ENCODE measurements around the gene TBC1D8B.

TBC1D8B gene

DNA sequence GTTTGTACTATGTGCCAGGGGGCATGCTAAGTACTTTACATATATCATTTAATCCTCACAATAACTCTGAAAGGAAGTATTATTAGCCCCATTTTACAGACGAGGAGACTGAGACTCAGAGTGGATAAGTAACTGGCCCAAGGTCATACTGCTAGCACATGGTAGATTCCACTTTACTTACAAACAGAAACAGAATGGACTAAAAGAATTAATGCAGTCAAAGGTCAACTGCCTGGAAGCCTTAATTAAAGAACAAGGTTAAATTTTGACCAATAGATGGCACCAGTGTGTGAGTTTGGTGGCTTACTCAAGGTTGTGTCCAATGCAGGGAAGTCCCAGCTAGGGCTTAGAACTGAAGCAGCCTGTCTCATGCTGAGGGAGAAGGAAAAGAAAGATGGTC, 96.0 kb downstream of the TBC1D8B start:
- DNase-seq (ENCODE audit: low read depth): peak; percentile 24
- in situ Hi-C loops (cut with HindIII; ENCODE audit: low sequenced_read_pairs): no loop called here
- H3K4me3 ChIP-seq (ENCODE audit: low read depth, low read length): no peak overlapping the region
- TF ChIP-seq, protein P1, sequence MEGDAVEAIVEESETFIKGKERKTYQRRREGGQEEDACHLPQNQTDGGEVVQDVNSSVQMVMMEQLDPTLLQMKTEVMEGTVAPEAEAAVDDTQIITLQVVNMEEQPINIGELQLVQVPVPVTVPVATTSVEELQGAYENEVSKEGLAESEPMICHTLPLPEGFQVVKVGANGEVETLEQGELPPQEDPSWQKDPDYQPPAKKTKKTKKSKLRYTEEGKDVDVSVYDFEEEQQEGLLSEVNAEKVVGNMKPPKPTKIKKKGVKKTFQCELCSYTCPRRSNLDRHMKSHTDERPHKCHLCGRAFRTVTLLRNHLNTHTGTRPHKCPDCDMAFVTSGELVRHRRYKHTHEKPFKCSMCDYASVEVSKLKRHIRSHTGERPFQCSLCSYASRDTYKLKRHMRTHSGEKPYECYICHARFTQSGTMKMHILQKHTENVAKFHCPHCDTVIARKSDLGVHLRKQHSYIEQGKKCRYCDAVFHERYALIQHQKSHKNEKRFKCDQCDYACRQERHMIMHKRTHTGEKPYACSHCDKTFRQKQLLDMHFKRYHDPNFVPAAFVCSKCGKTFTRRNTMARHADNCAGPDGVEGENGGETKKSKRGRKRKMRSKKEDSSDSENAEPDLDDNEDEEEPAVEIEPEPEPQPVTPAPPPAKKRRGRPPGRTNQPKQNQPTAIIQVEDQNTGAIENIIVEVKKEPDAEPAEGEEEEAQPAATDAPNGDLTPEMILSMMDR (IDR thresholded peaks at IDR 0.05; ENCODE audit: low read depth, low read length, missing control alignments): peak; percentile 29

DNA sequence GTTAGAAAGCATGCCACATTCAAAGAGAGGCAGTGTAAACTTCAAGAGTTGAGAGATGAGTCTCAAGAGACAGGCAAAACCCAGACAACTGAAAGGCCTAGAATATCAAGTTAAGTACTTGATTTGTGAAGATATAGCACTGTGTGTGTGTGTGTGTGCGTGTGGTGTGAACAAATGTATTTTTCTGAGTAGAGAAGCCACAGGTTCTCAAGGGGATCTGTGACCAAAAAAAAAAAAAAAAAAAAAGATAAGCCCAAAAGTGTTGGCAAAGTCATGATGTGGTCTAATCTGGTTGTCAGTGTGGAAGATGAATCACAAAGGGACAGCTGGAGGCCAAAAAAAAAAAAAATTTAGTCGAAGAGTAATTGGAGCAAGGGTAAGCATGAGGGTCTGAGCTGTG, 96.8 kb downstream of the TBC1D8B start:
- in situ Hi-C loops (cut with HindIII; ENCODE audit: low sequenced_read_pairs): no loop called here
- H3K4me3 ChIP-seq (ENCODE audit: low read depth, low read length): no peak overlapping the region
- DNase-seq (ENCODE audit: low read depth): no peak
- TF ChIP-seq, protein P1 (IDR thresholded peaks at IDR 0.05; ENCODE audit: low read depth, low read length, missing control alignments): no peak

DNA sequence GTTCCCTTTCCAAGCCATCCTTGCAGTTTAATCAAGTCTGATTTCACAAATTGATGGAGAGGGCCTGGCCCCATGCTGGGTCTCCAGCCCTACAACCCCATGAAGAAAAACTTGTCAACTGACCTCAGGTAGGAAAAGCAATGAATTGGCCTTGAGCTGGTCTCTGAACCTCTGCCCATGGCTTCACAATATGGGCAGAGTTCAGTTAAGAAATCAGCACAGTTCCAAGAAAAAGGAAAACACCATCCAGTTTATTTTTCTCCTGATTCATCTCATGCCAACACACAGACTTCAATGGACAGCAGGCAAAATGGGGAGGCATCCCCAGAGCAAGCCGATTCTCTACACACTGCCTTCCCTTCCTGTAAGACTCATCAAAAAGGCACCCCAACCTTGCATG, 97.4 kb downstream of the TBC1D8B start:
- no peak overlapping the region for H3K4me3 ChIP-seq (ENCODE audit: low read depth, low read length)
- no peak for DNase-seq (ENCODE audit: low read depth)
- in situ Hi-C loops (cut with HindIII; ENCODE audit: low sequenced_read_pairs): no loop called here
- TF ChIP-seq, protein P1 (IDR thresholded peaks at IDR 0.05; ENCODE audit: low read depth, low read length, missing control alignments): no peak

DNA sequence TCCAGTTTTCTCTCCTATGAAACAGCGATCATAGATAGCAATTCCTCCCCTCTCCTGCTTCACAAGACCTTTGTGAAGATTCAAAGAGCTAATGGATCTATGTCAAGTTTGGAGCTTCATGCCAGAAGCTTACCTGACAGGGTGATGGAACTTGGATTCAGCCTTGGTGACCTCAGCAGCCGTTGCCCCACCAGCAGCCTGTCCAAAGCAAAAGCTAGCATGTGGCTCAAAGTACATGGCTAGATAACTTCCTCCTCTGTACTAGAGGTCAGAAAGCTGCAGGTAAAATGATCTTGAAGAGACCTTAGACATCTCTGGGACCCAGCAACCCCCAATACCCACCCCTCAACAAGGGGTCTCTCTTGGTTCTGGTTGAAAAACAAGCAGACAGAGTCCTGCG, 98.9 kb downstream of the TBC1D8B start:
- in situ Hi-C loops (cut with HindIII; ENCODE audit: low sequenced_read_pairs): no loop called here
- no peak for DNase-seq (ENCODE audit: low read depth)
- TF ChIP-seq, protein P1 (IDR thresholded peaks at IDR 0.05; ENCODE audit: low read depth, low read length, missing control alignments): no peak
- no peak overlapping the region for H3K4me3 ChIP-seq (ENCODE audit: low read depth, low read length)

DNA sequence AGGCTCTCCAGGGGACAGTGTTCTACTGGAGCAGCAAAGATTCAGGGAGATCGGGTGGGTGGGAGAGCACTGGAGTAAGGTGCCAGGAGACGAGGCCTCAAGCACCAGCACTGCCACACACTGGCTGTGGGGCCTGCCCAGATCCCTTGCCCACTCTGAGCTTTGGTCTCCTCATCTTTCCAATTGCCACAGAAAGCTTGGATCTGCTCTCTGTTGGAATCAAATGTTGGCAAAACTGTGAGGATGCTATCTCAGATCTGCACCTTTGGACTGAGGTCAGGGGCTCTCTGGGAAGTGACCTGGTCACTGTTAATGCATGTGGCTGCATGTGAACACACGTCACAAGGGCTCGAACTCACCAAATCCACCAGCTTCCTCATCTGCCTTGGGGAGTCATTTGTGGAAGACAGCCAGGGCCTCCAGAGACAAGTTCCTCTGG, 99.3 kb downstream of the TBC1D8B start:
- no peak for DNase-seq (ENCODE audit: low read depth)
- H3K4me3 ChIP-seq (ENCODE audit: low read depth, low read length): no peak overlapping the region
- TF ChIP-seq, protein P1 (IDR thresholded peaks at IDR 0.05; ENCODE audit: low read depth, low read length, missing control alignments): no peak
- in situ Hi-C loops (cut with HindIII; ENCODE audit: low sequenced_read_pairs): no loop called here

DNA sequence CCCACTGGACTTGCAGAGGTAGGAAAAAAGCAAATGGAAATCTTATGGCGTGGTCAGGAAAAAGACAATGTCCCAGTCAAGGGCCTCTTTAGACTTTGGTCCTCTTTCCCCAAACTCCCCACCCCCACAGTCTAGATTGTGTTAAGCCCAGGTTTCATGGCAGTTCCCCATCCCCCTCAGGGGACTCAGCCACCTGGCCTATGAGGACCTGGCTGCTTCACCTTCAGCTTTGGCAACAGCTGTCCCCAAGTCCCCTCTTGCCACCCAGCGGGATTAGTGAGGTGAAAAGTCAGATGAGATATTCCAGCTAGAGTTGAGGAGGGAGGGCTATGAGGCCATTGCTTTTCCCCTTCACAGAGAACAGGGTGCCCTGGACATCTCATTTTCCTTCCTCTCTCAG, 100.2 kb downstream of the TBC1D8B start:
- TF ChIP-seq, protein P1 (IDR thresholded peaks at IDR 0.05; ENCODE audit: low read depth, low read length, missing control alignments): no peak
- in situ Hi-C loops (cut with HindIII; ENCODE audit: low sequenced_read_pairs): no loop called here
- no peak for DNase-seq (ENCODE audit: low read depth)
- H3K4me3 ChIP-seq (ENCODE audit: low read depth, low read length): no peak overlapping the region
